OCI-LY7 (cell line): Measurements from ENCODE around the gene RWDD3.

Source experiments
- EZH2phosphoT487 ChIP-seq: fragments of 200-600 bp; sonication (generic); IDR thresholded peaks from 2 replicates; pipeline ENCODE4 v1.6.1; 2018; ENCODE audit warnings: low read depth, borderline replicate concordance, mild to moderate bottlenecking, mixed run types, antibody characterized with exemption, low read length, moderate library complexity, mixed read lengths
- TF ChIP-seq, protein P1 (sequence below): fragments of 200-600 bp; sonication (generic); conservative IDR thresholded peaks from 2 replicates; pipeline ENCODE4 v1.5.1; 2014; ENCODE audit warnings: mild to moderate bottlenecking, antibody characterized with exemption, low read length, moderate library complexity, mixed read lengths

DNA sequence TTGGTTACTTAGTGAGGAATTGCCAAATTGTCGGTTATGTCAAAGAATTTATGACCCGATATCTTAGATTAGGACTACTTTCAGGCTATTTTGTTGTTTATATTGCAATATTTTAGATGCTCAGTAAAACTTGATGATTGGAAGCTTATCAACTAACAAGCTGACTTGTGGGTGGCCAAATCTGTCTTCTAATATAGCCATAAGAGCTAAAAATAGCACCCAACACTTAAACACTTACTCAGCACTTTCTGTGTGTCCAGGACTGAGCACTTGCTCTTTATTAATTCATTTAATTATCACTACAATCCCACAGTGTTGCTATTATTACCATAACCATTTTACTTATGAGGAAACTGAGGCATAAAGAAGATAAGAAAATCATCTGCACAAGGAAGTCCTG, 50.4 kb downstream of the RWDD3 start:
- no peak for TF ChIP-seq EZH2phosphoT487
- TF ChIP-seq, protein P1, sequence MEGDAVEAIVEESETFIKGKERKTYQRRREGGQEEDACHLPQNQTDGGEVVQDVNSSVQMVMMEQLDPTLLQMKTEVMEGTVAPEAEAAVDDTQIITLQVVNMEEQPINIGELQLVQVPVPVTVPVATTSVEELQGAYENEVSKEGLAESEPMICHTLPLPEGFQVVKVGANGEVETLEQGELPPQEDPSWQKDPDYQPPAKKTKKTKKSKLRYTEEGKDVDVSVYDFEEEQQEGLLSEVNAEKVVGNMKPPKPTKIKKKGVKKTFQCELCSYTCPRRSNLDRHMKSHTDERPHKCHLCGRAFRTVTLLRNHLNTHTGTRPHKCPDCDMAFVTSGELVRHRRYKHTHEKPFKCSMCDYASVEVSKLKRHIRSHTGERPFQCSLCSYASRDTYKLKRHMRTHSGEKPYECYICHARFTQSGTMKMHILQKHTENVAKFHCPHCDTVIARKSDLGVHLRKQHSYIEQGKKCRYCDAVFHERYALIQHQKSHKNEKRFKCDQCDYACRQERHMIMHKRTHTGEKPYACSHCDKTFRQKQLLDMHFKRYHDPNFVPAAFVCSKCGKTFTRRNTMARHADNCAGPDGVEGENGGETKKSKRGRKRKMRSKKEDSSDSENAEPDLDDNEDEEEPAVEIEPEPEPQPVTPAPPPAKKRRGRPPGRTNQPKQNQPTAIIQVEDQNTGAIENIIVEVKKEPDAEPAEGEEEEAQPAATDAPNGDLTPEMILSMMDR: no peak
